H1 (cell line): ENCODE results near the gene ARTN. TPM values are rescaled to one million over a fixed set of nuclear protein-coding genes. Genes with fewer than 3 reads are reported as not detected.

ENCODE experiments used
- CBX5 ChIP-seq: fragments of 300-800, 300-1000 bp; sonication (generic); IDR thresholded peaks from 2 replicates; pipeline ENCODE4 v1.7.1; 2016; ENCODE audit warnings: antibody characterized with exemption, low read length, low read depth
- HDAC6 ChIP-seq: IDR thresholded peaks from one replicate; pipeline ENCODE4 v1.7.1; 2012; ENCODE audit warnings: low read depth, mild to moderate bottlenecking, inconsistent platforms, low read length, moderate library complexity
- JUN ChIP-seq: IDR thresholded peaks from 2 replicates; pipeline ENCODE4 v1.6.1; 2011; ENCODE audit warnings: low read depth, mild to moderate bottlenecking, improper control_type of control experiment, low read length
- KDM4A ChIP-seq: IDR thresholded peaks from one replicate; pipeline ENCODE4 v1.7.1; 2012; ENCODE audit warnings: low read depth, mild to moderate bottlenecking, moderate library complexity, low read length, inconsistent platforms; ENCODE audit not compliant: severe bottlenecking
- KDM5A ChIP-seq: fragments of 200-600 bp; IDR thresholded peaks from 2 replicates; pipeline ENCODE4 v1.7.1; 2012; ENCODE audit warnings: mild to moderate bottlenecking, low read length, inconsistent platforms, mixed read lengths
- RXRA ChIP-seq: IDR thresholded peaks from 2 replicates; pipeline ENCODE4 v1.6.1; 2011; ENCODE audit warnings: low read depth, mild to moderate bottlenecking, low read length, moderate library complexity; ENCODE audit not compliant: insufficient read depth
- SP2 ChIP-seq: IDR thresholded peaks from 2 replicates; pipeline ENCODE4 v1.6.1; 2012; ENCODE audit warnings: mild to moderate bottlenecking, low read length, inconsistent platforms
- ZNF274 ChIP-seq: IDR thresholded peaks from 2 replicates; pipeline ENCODE4 v1.7.0; 2012; ENCODE audit warnings: low read length, borderline replicate concordance; ENCODE audit errors: extremely low read depth
- polyA plus RNA-seq, 7 experiments: library from polyadenylated mRNA; depleted of rRNA in 3 of 7; stranded (reverse) in 5 of 7; unstranded in 2 of 7; fragments of >200 nt in 5 of 7; fragments of 200-250 nt in 2 of 7; gene quantifications; 1 replicate in 5 of 7; 2 replicates in 1 of 7; 4 replicates in 1 of 7; pipeline versions ENCODE4 v1.2.1 to v1.2.3, GENCODE V29; 2011 to 2013; ENCODE audit warnings: missing spikeins in 2 of 7, mixed read lengths in 2 of 7
- total RNA-seq: library from RNA; stranded (reverse); fragmentation: NEBNext Ultra II Directional; extraction: Animal tissue kit (Norgen Biotek cat#: 25700); gene quantifications from 2 replicates; pipeline ENCODE4 v1.2.1, GENCODE V29; 2021

Gene ARTN
- total and polyA plus RNA-seq, 2 of the 8 experiments (the other 6 are each of a cell fraction or from before 2014, with no cell fraction given), result 13.5 to 22.7 TPM

DNA sequence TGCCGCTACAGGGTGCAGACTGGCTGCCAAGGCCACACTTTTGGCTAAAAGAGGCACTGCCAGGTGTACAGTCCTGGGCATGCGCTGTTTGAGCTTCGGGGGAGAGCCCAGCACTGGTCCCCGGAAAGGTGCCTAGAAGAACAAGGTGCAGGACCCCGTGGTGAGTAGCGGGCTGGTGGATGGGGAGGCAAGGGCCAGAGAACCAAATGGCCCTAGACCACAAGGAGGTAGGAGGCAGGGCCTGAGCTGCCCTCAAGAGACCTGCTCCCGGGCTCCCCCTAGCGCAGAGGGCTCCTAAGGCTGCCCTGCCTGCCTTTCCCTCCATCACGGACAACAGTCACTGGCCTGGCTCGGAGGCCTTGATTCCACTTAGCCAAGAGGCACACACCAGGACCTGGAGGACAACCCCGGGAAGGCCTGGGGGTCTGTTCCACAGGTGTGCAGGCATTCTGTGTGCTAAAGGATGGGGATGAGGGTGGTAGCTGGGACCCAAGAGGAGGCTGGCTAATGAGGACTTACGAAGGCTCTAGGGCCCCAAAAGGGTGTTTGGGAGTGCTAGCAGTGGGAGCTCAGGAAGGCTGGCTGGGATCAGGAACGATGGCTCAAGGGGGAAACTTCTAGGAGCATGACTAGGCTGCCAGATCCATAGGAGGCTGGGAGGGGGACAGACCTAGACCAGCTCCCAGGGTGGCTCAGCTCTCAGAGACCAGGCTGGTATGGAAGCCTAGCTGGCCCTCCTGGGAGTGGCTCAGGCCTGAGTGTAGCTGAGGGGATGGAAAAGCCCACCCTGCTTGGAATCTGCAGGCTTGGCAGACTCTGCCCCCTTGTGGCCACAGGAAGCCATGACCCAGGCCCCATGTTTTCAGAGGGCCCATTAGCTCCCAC lies 742 bp downstream of the ARTN start (continued):
- TF ChIP-seq HDAC6, result no peak
- no peak for TF ChIP-seq RXRA
- TF ChIP-seq KDM5A, result no peak
- TF ChIP-seq CBX5, result no peak
- no peak for TF ChIP-seq KDM4A
- no peak for TF ChIP-seq JUN
- no peak for TF ChIP-seq SP2
- TF ChIP-seq ZNF274, result no peak
